ENCODE measurements around the gene SMIM28.
"Not testable (repeated sequence)": the region's sequence is repeated elsewhere in the genome, so short reads cannot be mapped to it uniquely, and the experiment has no call there.

Gene SMIM28

DNA sequence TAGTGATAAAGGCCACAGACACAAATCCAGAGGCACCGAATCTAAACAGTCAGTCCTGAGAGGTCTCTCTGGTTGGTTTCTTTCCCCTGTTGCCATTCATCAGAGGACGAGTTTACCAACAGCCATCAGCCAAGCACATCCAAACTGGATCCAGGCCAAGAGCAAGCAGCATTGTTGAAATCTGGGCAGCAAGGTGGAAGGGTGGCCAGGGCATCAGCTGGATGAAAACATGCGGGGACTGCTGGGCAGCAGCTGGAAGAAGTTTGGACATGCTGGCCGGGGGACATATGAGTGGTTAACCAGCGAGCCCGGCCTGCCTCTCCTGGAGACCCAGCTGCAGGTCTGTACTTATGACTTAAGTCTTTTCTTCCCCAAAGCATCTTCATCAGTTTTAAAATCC lies at the start of gene SMIM28:
SMIM28 (plus strand) TSS at position 62 of the 400 bp plus-strand sequence; CDS start at position 230, 168 bp downstream.
- no peak for DNase-seq (ENCODE audit: low read depth in 2 of 3, low spot score in 1 of 3)

DNA sequence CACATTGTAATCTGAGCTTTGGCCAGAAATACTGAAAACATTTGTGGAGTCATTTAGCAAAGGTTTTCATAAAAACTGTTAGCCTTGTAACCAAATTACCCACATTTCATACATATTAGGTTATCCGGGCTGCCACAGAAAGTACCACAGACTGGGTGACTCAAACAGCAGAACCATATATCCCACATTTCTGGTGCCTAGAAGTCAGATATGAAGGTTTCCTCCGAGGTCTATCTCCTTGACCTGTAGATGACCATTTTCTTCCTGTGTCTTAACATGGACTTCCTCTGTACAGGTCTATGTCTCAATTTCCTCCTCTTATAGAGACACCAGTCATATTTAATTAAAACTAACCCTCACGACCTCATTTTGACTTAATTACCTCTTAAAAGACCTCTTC lies 49.5 kb upstream of the SMIM28 start:
- DNase-seq (ENCODE audit: low read depth in 2 of 3, low spot score in 1 of 3) = no peak

DNA sequence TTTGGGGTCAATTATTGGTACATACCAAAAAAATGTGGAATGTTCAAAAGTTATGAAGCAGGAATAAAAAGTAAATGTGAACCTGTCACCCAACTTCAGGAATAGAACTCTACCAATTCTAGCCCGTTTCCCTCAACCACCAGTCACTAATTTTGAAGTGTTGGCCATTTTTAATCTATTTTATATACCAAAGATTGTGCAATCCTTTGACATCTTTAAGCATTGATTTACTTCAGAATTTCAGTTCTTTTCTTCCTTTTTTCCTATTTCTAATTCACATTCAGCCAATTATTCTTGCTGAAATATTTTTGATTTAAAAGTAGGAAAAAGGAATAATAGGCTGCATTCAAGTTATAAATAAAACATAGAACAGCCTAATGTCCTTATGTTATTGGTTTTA lies 46.9 kb upstream of the SMIM28 start:
- DNase-seq (ENCODE audit: low read depth in 2 of 3, low spot score in 1 of 3) = no peak

DNA sequence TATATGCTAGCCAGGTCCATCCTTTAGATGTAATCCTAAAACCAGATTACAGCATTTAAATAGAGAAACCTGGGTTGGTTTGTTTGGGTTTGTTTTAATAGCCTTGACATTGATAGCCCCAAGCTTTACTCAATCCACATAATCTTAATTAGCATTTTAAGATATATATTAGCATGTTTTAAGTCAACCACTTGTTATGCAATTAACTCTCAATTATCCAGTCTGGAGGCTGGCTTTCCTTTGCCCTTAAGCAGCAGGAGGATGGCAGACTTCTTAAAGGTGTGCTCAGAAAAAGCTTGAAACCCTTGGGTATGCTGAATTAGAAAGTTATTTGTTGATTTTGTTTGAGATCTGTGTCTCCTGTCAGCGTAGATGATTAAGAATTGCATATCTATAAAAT lies 46.3 kb upstream of the SMIM28 start:
- no peak for DNase-seq (ENCODE audit: low read depth in 2 of 3, low spot score in 1 of 3)

DNA sequence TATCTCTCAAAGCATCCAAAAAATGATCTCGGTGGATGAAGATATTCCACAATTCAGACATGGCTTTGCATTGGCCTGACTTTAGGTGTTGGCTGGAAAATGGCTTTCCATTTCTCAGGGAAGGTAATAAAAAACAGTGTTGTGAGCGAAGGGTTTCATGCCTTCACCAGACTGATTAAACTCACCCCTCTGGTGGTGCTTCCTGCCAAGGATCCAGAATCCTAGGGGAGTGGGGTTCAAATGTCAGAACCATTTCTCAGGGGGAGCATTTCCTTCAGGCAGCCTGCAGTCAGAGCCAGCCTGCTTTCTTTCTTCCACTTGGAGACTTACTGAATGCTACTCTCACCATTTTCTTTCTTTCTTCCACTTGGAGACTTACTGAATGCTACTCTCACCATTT lies 45.7 kb upstream of the SMIM28 start:
- DNase-seq (ENCODE audit: low read depth in 2 of 3, low spot score in 1 of 3) = no peak

DNA sequence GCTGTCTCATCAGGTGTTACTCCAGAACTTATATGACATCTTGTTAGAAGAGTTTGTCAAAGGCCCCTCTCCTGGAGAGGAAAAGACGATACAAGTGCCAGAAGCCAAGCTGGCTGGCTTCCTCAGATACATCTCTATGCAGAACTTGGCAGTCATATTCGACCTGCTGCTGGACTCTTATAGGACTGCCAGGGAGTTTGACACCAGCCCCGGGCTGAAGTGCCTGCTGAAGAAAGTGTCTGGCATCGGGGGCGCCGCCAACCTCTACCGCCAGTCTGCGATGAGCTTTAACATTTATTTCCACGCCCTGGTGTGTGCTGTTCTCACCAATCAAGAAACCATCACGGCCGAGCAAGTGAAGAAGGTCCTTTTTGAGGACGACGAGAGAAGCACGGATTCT lies 43.7 kb upstream of the SMIM28 start:
- DNase-seq (ENCODE audit: low read depth in 2 of 3, low spot score in 1 of 3) = no peak

DNA sequence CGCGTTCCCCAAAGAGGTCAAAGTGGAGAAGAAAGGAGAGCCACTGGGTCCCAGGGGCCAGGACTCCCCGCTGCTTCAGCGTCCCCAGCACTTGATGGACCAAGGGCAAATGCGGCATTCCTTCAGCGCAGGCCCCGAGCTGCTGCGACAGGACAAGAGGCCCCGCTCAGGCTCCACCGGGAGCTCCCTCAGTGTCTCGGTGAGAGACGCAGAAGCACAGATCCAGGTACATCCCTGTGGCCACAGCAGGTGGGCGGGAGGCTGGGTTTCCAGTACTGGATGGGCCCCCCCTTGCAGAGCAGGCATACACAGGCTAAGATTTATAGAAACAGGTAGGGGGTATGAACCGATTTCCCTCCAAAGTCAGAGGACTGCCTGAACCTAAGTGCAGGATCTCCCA lies 42.7 kb upstream of the SMIM28 start:
- DNase-seq (ENCODE audit: low read depth in 2 of 3, low spot score in 1 of 3) = no peak

DNA sequence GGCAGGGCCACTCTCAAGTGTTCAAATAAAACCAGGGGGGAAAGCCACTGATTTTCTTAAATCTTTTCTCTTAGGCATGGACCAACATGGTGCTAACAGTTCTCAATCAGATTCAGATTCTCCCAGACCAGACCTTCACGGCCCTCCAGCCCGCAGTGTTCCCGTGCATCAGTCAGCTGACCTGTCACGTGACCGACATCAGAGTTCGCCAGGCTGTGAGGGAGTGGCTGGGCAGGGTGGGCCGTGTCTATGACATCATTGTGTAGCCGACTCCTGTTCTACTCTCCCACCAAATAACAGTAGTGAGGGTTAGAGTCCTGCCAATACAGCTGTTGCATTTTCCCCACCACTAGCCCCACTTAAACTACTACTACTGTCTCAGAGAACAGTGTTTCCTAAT lies 41.5 kb upstream of the SMIM28 start:
- no peak for DNase-seq (ENCODE audit: low read depth in 2 of 3, low spot score in 1 of 3)

DNA sequence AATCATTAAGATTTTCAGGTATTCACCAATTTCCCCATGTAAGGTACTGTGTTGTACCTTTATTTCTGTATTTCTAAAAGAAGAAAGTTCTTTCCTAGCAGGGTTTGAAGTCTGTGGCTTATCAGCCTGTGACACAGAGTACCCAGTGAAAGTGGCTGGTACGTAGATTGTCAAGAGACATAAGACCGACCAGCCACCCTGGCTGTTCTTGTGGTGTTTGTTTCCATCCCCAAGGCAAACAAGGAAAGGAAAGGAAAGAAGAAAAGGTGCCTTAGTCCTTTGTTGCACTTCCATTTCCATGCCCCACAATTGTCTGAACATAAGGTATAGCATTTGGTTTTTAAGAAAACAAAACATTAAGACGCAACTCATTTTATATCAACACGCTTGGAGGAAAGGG lies 40.6 kb upstream of the SMIM28 start:
- DNase-seq (ENCODE audit: low read depth in 2 of 3, low spot score in 1 of 3) = no peak

DNA sequence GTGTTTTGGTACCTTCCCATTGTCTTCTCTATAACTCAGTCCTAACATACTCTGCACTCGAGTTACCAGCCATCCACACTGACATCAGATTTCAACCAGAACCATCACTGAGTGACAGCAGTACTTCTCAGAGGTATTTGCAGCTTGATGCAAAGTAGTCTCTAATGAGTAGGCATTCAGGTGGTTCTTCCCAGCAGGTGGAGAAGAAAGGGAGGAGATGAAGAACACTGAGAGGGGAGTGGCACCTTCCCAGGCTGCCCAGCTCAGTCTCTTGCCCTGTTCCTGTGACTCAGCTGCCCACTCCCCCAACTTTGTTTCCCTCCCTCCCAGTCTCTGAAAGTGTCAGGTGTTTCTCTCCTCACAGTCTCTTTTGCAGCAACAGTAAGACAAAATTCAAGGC lies 38.7 kb upstream of the SMIM28 start:
- no peak for DNase-seq (ENCODE audit: low read depth in 2 of 3, low spot score in 1 of 3)

DNA sequence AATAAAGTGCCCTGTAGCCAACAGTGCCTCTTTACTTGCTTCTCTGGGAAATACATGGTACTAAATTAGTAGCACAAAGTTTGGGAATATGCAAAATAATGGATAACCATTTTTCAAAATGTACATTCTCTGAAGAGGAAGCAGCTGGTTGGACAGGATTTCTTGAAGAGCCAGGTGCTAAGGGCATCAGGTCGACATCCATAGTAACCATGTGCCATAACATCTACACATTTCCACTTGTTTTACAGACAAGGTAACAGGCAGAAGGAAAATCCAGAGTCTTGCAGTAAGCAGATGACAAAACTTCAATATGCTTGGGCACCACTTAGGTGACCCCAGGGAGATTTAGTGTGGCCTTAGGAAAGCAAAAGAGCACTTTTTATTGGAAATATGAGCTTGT lies 36.5 kb upstream of the SMIM28 start:
- DNase-seq (ENCODE audit: low read depth in 2 of 3, low spot score in 1 of 3) = no peak

DNA sequence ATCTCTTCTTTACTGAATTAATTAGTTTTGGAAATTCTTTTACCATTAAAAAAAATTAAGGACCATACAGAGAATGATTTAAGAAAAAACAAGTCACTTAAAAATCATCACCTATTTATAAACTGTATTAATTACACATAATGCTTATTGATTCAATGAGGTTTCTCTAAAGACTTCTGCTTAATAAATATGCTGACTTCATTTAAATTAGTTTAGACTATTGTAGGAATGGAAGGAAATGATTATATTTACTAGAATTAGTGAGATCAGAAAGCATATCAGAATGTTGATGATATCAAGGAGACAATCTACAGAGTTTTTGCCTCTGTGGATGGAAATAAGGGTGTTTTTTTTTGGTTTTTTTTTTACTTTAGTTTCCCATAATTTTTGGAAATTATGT lies 34.6 kb upstream of the SMIM28 start:
- no peak for DNase-seq (ENCODE audit: low read depth in 2 of 3, low spot score in 1 of 3)

DNA sequence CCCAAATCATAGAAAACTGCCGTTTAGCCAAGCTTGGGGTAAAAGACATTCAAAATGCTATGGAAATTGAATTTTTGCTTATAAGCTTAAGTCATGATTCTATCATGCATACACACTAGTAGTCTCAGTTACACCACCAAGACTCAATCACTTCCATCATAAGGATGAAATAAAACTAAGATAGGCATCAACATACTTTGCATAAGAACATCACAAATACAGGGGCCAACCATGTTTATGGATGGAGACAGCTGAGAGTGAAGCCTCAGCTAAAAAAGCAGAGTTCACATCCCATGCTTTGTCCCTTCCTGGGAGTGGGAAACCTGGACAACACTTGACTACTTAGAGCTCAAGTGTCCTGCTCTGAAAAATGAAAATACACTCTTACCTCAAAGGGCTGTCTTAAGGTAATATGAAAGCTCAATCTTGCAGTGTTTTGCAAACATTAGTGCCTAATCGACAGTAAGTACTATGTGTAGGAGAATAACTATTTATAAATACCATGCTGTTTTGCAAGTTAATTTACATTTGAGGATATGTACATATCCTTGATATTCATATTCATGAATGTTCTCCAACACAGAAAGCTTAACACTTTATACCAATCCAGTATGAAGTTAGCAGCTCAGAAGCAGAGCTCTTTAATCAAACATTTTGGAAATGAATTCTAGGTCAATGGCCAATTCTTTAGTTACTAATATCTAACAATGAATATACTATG lies 32.0 kb upstream of the SMIM28 start:
- no peak for DNase-seq (ENCODE audit: low read depth in 2 of 3, low spot score in 1 of 3)

DNA sequence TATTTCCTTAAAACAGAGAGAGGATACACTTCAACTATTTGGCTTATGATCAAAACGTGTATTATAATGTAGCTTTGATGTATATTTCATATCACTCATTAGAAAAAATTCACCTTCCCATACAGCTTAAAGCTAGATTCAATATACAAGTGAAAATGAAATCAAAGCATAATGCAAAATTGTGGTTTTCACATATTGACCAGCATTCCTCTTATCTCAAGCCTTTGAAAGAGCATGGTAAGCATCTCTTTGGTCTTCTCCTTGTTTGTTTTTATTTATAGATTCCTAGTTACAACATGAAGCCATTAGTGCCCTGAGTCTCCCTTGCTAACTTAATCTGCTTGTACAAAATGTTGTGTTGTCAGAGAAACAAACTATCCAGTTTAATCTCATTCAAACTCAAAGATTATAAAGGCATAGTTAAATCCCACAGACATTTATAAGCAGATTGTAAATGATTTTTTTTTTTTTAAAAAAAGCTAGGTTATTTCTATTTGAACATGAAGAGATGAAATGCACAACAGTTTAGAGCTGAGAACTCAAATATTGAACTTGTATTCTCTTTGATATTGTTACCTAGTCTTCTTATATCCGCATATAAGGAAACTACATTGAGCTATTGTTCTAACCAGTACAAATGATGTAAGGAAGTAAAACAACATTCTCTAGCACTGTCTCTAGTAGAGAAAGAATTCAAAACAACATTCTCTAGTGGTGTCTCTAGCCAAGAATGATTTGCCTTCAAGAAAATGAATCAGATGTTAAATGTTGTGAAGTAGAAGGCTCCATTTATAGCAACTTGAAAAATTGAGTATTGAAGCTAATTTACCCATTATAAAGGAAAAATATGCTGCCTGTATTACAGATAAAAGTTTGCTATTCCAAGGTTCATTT lies 31.2 kb upstream of the SMIM28 start:
- no peak for DNase-seq (ENCODE audit: low read depth in 2 of 3, low spot score in 1 of 3)

DNA sequence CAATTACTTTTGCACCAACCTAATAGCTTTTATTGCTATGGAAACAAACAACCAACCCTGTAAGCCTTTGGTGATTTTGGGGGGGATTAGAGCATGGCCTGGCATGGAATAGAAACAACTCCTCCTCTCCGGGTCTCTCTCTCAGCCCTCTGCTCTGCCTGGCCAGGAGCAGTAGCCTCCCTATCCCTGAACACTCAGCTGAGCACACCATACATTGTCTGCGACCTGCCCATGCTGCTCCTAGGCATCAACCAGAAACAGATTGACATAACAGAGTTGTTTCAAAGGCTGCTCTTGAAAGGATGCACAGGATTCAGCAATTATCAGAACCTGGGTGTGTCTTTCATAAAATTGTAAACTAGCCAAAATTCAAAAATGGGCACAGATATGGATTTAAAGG lies 29.8 kb upstream of the SMIM28 start:
- DNase-seq (ENCODE audit: low read depth in 2 of 3, low spot score in 1 of 3) = no peak

DNA sequence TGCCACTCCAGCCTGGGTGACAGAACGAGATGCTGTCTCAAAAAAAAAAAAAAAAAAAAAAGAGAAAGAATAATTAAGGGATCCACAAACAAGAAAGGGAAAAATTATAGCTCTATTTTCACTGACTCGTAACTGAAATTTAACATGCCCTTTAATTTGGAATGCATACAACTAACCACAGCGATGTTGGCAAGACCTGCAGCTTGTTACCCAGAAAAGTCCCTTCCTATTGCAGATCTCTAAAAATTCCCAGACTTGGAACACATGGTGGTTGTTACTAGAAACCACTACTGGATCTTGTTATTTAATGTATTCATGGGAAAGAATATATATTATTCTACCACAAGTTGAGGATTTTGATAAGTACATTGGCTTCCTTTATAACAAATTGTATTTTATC lies 27.8 kb upstream of the SMIM28 start:
- DNase-seq (ENCODE audit: low read depth in 2 of 3, low spot score in 1 of 3) = no peak

DNA sequence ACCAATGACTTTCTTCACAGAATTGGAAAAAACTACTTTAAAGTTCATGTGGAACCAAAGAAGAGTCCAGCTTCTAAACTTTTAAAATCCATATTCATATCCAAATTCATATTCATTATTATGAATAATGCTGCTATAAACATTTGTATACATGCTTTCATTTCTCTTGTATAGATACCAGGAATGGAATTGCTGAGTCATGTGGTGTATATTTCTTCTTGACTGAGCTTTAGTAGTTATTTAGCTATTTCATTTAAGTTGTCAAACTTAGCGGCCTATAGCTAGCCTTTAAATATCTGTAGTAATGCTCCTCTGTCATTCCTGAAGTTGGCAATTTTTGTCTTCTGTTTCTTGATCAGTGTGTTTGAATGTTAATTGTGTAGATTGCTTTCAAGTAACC lies 19.8 kb upstream of the SMIM28 start:
- DNase-seq (ENCODE audit: low read depth in 2 of 3, low spot score in 1 of 3) = no peak

DNA sequence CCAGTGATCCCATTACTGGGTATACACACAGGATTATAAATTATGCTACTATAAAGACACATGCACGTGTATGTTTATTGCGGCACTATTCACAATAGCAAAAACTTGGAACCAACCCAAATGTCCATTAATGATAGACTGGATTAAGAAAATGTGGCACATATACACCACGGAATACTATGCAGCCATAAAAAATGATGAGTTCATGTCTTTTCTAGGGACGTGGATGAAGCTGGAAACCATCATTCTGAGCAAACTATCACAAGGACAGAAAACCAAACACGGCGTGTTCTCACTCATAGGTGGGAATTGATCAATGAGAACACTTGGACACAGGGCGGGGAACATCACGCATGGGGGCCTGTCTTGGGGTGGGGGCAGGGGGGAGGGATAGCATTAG lies 9.0 kb upstream of the SMIM28 start:
- DNase-seq (ENCODE audit: low read depth in 2 of 3, low spot score in 1 of 3) = not testable (repeated sequence)

DNA sequence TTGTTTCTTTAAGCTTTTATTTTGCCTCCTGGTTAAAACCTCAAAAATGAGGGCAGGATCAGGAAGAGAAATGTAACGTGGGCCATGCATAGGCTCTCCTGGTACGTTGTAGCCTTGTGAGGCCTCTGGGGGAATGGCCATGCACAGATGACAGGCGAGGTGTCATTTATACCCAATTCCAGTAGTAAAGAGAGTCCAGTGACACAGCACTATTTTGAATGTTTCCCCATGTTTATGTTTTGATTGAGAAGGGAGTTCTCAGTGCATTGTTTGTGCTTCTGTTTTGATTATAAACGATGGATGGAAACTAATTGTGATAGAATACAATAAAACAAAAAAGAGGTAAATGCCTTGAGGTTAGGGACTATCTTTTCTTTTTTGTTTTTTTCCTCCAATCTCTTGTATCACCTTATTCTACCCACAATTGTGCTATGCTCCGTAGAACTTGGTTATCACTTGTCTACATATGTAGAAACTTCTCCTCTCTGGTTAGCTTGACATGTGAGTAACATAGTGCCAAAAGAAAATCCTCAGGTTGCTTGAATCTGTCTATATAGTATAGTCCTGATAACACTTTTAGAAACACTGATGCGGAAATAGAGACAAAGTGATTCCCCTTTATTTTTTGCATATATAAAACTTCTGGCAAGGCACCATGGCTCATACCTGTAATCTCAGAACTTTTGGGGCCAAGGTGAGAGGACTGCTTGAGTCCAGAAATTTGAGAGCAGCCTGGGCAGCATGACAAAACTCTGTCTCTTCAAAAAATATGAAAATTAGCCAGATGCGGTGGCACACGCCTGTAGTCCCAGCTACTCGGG lies 6.9 kb upstream of the SMIM28 start:
- DNase-seq (ENCODE audit: low read depth in 2 of 3, low spot score in 1 of 3) = no peak

DNA sequence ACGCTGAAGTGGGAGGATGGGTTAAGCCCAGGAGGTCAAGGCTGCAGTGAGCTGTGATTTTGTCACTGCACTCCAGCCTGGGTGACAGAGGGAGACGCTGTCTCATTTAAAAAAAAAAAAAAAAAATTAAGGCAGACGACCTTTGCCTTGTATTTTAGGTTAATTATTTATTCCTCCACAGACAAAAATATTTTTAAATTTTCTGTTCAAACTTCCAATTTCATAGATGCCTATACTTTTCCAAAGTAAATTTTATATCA lies 6.3 kb upstream of the SMIM28 start:
- no peak for DNase-seq (ENCODE audit: low read depth in 2 of 3, low spot score in 1 of 3)

DNA sequence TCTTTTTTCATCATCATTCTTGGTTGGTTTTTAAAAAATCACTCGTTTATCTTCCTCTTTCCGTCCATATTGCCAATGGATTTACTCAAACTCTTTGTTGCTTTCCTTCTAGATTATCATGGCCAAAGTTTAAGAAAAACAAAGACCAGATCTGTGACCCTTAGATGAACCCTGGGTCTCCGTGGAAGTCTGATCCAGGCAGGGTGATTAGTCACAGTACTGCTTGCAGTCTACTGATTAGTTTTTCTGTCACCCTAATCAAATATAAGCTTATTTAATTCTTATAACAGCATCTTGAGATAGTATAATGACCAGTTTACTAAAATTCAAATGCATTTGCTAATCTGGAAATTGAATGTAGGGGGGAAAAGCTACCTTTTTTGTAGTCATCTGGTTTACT lies 6.0 kb upstream of the SMIM28 start:
- DNase-seq (ENCODE audit: low read depth in 2 of 3, low spot score in 1 of 3) = no peak
